GM12872 (cell line): Measurements from ENCODE around the gene MYO7A.

Source experiments
- CTCF ChIP-seq: IDR thresholded peaks from 3 replicates; pipeline ENCODE4 v1.5.1; 2011; ENCODE audit warnings: low read depth, mild to moderate bottlenecking, low read length, moderate library complexity; ENCODE audit not compliant: insufficient read depth

Gene MYO7A

GRCh38 chr11:77139201-77139600 lies 11.2 kb downstream of the MYO7A start:
- no peak for TF ChIP-seq CTCF

- TF ChIP-seq CTCF = no peak
Observed at GRCh38 chr11:77140231-77140851, 12.3 kb downstream of the MYO7A start.

- no peak for TF ChIP-seq CTCF
Observed at GRCh38 chr11:77141034-77141433, 13.0 kb downstream of the MYO7A start.

GRCh38 chr11:77141475-77141874 lies 13.4 kb downstream of the MYO7A start:
- no peak for TF ChIP-seq CTCF

- no peak for TF ChIP-seq CTCF
Observed at GRCh38 chr11:77142091-77142975, 14.3 kb downstream of the MYO7A start.

GRCh38 chr11:77143405-77144020 lies 15.5 kb downstream of the MYO7A start:
- TF ChIP-seq CTCF = no peak

GRCh38 chr11:77144196-77144856 lies 16.3 kb downstream of the MYO7A start:
- TF ChIP-seq CTCF = no peak
